ENCODE measurements around the gene MARK1.

- no peak for TF ChIP-seq CTCF (IDR thresholded peaks at IDR 0.05)
- TF ChIP-seq POLR2A (IDR thresholded peaks at IDR 0.05) = no peak
Measured at GRCh38 chr1:220708244-220708643, 180.3 kb downstream of the MARK1 start.

Measured in right lobe of liver (tissue), 4 donors.